Transverse colon (tissue), 4 donors: ENCODE measurements around the gene DLEU7. TPM values are rescaled to one million over a fixed set of nuclear protein-coding genes. Genes with fewer than 3 reads are reported as not detected.

Experiments
- DNase-seq: peaks from one replicate; pipeline ENCODE4 v3.0.0-alpha.2; 2019
- H3K27ac ChIP-seq, 4 donors: fragments of 200-600 bp; sonication (generic); 2 replicates each; pipeline ENCODE4 v1.5.1; 2016 to 2018; ENCODE audit warnings: inconsistent platforms in 4 of 4
- H3K27me3 ChIP-seq: fragments of 200-600 bp; sonication (generic); 2 replicates; pipeline ENCODE4 v1.5.1; 2017; ENCODE audit warnings: inconsistent platforms
- H3K36me3 ChIP-seq, 4 donors: fragments of 200-600 bp; sonication (generic); 2 replicates each; pipeline ENCODE4 v1.5.1; 2017 to 2019; ENCODE audit warnings: inconsistent platforms in 4 of 4
- H3K4me1 ChIP-seq, 4 donors: fragments of 200-600 bp; sonication (generic); 2 replicates each; pipeline ENCODE4 v1.5.1; 2017 to 2020; ENCODE audit warnings: inconsistent platforms in 4 of 4
- H3K4me3 ChIP-seq, 4 donors: fragments of 200-600 bp; sonication (generic); 1 replicate in 1 of 4; 2 replicates in 3 of 4; pipeline versions ENCODE4 v1.5.1 to v1.6.1; 2017 to 2019; ENCODE audit warnings: inconsistent platforms in 4 of 4
- H3K9me3 ChIP-seq, 2 donors: fragments of 200-600 bp; sonication (generic); 2 replicates each; pipeline ENCODE4 v1.5.1; 2017 to 2019; ENCODE audit warnings: inconsistent platforms in 2 of 2
- CTCF ChIP-seq, 5 experiments: fragments of 200-600 bp in 3 of 5; fragments of 450-650 bp in 2 of 5; sonication (generic) in 3 of 5; IDR thresholded peaks; 1 replicate in 2 of 5; 2 replicates in 3 of 5; pipeline ENCODE4 v1.5.1; 2016 to 2017; ENCODE audit warnings: antibody characterized with exemption in 5 of 5, inconsistent platforms in 3 of 5, mild to moderate bottlenecking in 2 of 5, moderate library complexity in 1 of 5
- EP300 ChIP-seq: sonication (generic); formaldehyde crosslinking; IDR thresholded peaks from one replicate; pipeline ENCODE4 v1.6.1; 2017; ENCODE audit warnings: antibody characterized with exemption, low read depth
- POLR2A ChIP-seq: fragments of 450-650 bp; IDR thresholded peaks from one replicate; pipeline ENCODE4 v1.6.1; 2016; ENCODE audit warnings: antibody characterized with exemption, mild to moderate bottlenecking, moderate library complexity
- POLR2AphosphoS5 ChIP-seq, 3 donors: sonication (generic); formaldehyde crosslinking; IDR thresholded peaks; one replicate each; pipeline ENCODE4 v1.6.1; 2016; ENCODE audit warnings: antibody characterized with exemption in 3 of 3
- WGBS, 2 donors: methylation state at CpG; one replicate each; pipeline ENCODE4 v1.1.5; 2018; ENCODE audit warnings: low coverage in 1 of 2; 5-methylcytosine and 5-hydroxymethylcytosine counted together
- in situ Hi-C, 4 donors: fragments of 200-750 bp; cut with MboI; loops; one replicate each; pipeline versions ENCODE4 v1.15.0 to v1.15.1; 2017; ENCODE audit warnings: low sequenced_read_pairs in 3 of 4, low pct_ligation_motif_present in 1 of 4, low pct_unique_long_range_greater_than_20kb in 1 of 4
- intact Hi-C: fragments of 100-400 bp; cut with DNase I; formaldehyde crosslinking; loops from one replicate; pipeline ENCODE4 v1.15.1; 2023; ENCODE audit warnings: low total_unique reads
- total RNA-seq, 4 donors: library from RNA; depleted of rRNA; stranded (reverse); fragments of >200 nt; gene quantifications; one replicate each; pipeline ENCODE4 v1.1.0, GENCODE V29; 2016

DLEU7 gene
- total RNA-seq, 4 donors from 2014 or later, result 0.16 TPM; not detected in 3

GRCh38 chr13:50812242-50812641, 31.2 kb downstream of the DLEU7 start:
- in situ Hi-C loops (loop anchor here in 1 of 4 donors (25.0 kb wide), 1 partner anchor 850 kb away; no protein-coding TSS in a partner anchor), intact Hi-C loops (no loop called here)
- TF ChIP-seq POLR2A, result no peak
- no peak for TF ChIP-seq CTCF (IDR thresholded peaks at IDR 0.05)
- no peak for TF ChIP-seq EP300
- no peak for TF ChIP-seq POLR2AphosphoS5 (IDR thresholded peaks at IDR 0.05)
- Histone ChIP-seq H3K27ac (no peak overlapping the region), H3K4me3 (no peak overlapping the region), H3K27me3 (no peaks in the 10 kb centered on the region), H3K4me1 (peaks cover 0 to 13% (median 0%) of the 10 kb centered on the region in 4 donors), H3K36me3 (no peaks in the 10 kb centered on the region), H3K9me3 (no peaks in the 10 kb centered on the region)
- no peak for DNase-seq
- 80 to 95% methylated on average over 3 to 4 of the region's 4 CpGs for WGBS, 2 donors

GRCh38 chr13:50810998-50811397, 32.5 kb downstream of the DLEU7 start:
- Histone ChIP-seq H3K4me1 (peaks cover 0 to 13% (median 0%) of the 10 kb centered on the region in 4 donors), H3K4me3 (no peak overlapping the region), H3K36me3 (no peaks in the 10 kb centered on the region), H3K27me3 (no peaks in the 10 kb centered on the region), H3K27ac (peak overlapping the region in 2 of 4 donors; percentile 10 to 35), H3K9me3 (no peaks in the 10 kb centered on the region)
- no peak for DNase-seq
- intact Hi-C loops, result no loop called here
- WGBS, 2 donors, result 55% methylated on average over 2 of the region's 2 CpGs; no CpG with 5 or more reads in 1 of the 2 donors
- in situ Hi-C loops, result loop anchor here in 1 of 4 donors (25.0 kb wide), 1 partner anchor 849 kb away; no protein-coding TSS in a partner anchor
- TF ChIP-seq EP300 (no peak), POLR2A (no peak), CTCF (IDR thresholded peaks at IDR 0.05) (no peak), POLR2AphosphoS5 (IDR thresholded peaks at IDR 0.05) (no peak)

GRCh38 chr13:50810468-50810867, 33.0 kb downstream of the DLEU7 start:
- no peaks in the 10 kb centered on the region for H3K27me3 ChIP-seq
- no peak overlapping the region for H3K4me3 ChIP-seq
- intact Hi-C loops, result no loop called here
- peaks cover 0 to 13% (median 0%) of the 10 kb centered on the region in 4 donors for H3K4me1 ChIP-seq
- no peaks in the 10 kb centered on the region for H3K36me3 ChIP-seq
- peak overlapping the region in 1 of 4 donors; percentile 10 for H3K27ac ChIP-seq
- 89 to 96% methylated on average over 3 to 4 of the region's 4 CpGs for WGBS, 2 donors
- H3K9me3 ChIP-seq, result peaks cover 0 to 4% of the 10 kb centered on the region in 2 donors
- in situ Hi-C loops, result loop anchor here in 1 of 4 donors (25.0 kb wide), 1 partner anchor 848 kb away; no protein-coding TSS in a partner anchor
- TF ChIP-seq EP300 (no peak), POLR2AphosphoS5 (IDR thresholded peaks at IDR 0.05) (no peak), POLR2A (no peak)
- no peak for DNase-seq

- H3K27ac ChIP-seq, result no peak overlapping the region
- no peaks in the 10 kb centered on the region for H3K27me3 ChIP-seq
- in situ Hi-C loops, result loop anchor here in 2 of 4 donors (10.0 to 25.0 kb wide), 2 partner anchors 105 to 847 kb away; no protein-coding TSS in a partner anchor
- DNase-seq, result no peak
- intact Hi-C loops, result no loop called here
- peaks cover 0 to 8% of the 10 kb centered on the region in 2 donors for H3K9me3 ChIP-seq
- TF ChIP-seq POLR2AphosphoS5 (IDR thresholded peaks at IDR 0.05) (no peak), CTCF (IDR thresholded peaks at IDR 0.05) (no peak), POLR2A (no peak), EP300 (no peak)
- no peak overlapping the region for H3K4me3 ChIP-seq
- 71 to 78% methylated on average over 7 to 8 of the region's 8 CpGs for WGBS, 2 donors
- peaks cover 0 to 13% (median 0%) of the 10 kb centered on the region in 4 donors for H3K4me1 ChIP-seq
- no peaks in the 10 kb centered on the region for H3K36me3 ChIP-seq
Measured at GRCh38 chr13:50809133-50810090, 34.1 kb downstream of the DLEU7 start.
